HG03175 (cell line): ENCODE measurements around the gene ZP1.
"Not testable (repeated sequence)": the region's sequence is repeated elsewhere in the genome, so short reads cannot be mapped to it uniquely, and the experiment has no call there.

Source experiments
- ATAC-seq: cut with Tn5 transposase; IDR thresholded peaks from one replicate; pipeline ENCODE4 v1.9.1; 2021; ENCODE audit warnings: mild to moderate bottlenecking, moderate library complexity; ENCODE audit not compliant: unreplicated experiment

Gene ZP1

GRCh38 chr11:60866911-60867870 is at the start of gene ZP1:
TSS of gene ZP1 (plus strand) at chr11:60867542. CDS start at chr11:60867562, 20 bp downstream.
- ATAC-seq, result no peak

- no peak for ATAC-seq
Observed at GRCh38 chr11:60818057-60818456, 49.3 kb upstream of the ZP1 start.

- no peak for ATAC-seq
Observed at GRCh38 chr11:60821827-60822599, 45.3 kb upstream of the ZP1 start.

GRCh38 chr11:60823745-60824306 is 43.5 kb upstream of the ZP1 start:
- ATAC-seq, result not testable (repeated sequence)

- ATAC-seq, result no peak
Observed at GRCh38 chr11:60825118-60825517, 42.2 kb upstream of the ZP1 start.

- ATAC-seq, result no peak
Observed at GRCh38 chr11:60825790-60826189, 41.6 kb upstream of the ZP1 start.

GRCh38 chr11:60830478-60831142 is 36.7 kb upstream of the ZP1 start:
- ATAC-seq, result peak; percentile 39

GRCh38 chr11:60831143-60831500 is 36.2 kb upstream of the ZP1 start:
- peak; percentile 72 for ATAC-seq

- no peak for ATAC-seq
Observed at GRCh38 chr11:60831501-60832079, 35.8 kb upstream of the ZP1 start.

GRCh38 chr11:60834742-60835533 is 32.4 kb upstream of the ZP1 start:
- ATAC-seq, result no peak

GRCh38 chr11:60835534-60835846 is 31.9 kb upstream of the ZP1 start:
- ATAC-seq, result no peak

- ATAC-seq, result no peak
Observed at GRCh38 chr11:60836866-60837515, 30.4 kb upstream of the ZP1 start.

GRCh38 chr11:60838132-60838531 is 29.2 kb upstream of the ZP1 start:
- ATAC-seq, result no peak

GRCh38 chr11:60840470-60841430 is 26.6 kb upstream of the ZP1 start:
- ATAC-seq, result no peak

- peak; percentile 80 for ATAC-seq
Observed at GRCh38 chr11:60841797-60842667, 25.3 kb upstream of the ZP1 start, which contains the start of gene CCDC86. TSS of gene CCDC86 (plus strand) at chr11:60842113. CDS start at chr11:60842125, 12 bp downstream.

- ATAC-seq, result no peak
Observed at GRCh38 chr11:60842668-60843600, 24.4 kb upstream of the ZP1 start.
